ENCODE data around the gene RNF220. TPM values are rescaled to one million over a fixed set of nuclear protein-coding genes. Genes with fewer than 3 reads are reported as not detected.

Gene RNF220
- total RNA-seq, 1 donor from 2014 or later = 58.4 TPM

GRCh38 chr1:44472620-44473525 lies 67.8 kb downstream of the RNF220 start:
- H3K27me3 Mint-ChIP-seq (ENCODE audit: low read depth) = peaks cover 15% of the 10 kb centered on the region
- H3K36me3 Mint-ChIP-seq (ENCODE audit: low read depth) = peaks cover 2% of the 10 kb centered on the region
- TF ChIP-seq CTCF (IDR thresholded peaks at IDR 0.05) = no peak
- DNase-seq (ENCODE audit: low spot score) = no peak
- H3K4me3 Mint-ChIP-seq (ENCODE audit: unreplicated experiment) = no peak overlapping the region
- no peaks in the 10 kb centered on the region for H3K4me1 Mint-ChIP-seq (ENCODE audit: low read depth)
- H3K27ac Mint-ChIP-seq (ENCODE audit: unreplicated experiment) = no peak overlapping the region
- H3K9me3 Mint-ChIP-seq (ENCODE audit: low read depth) = peaks cover 7% of the 10 kb centered on the region

GRCh38 chr1:44476891-44477290 lies 71.8 kb downstream of the RNF220 start:
- Mint-ChIP-seq H3K4me1 (ENCODE audit: low read depth) (no peaks in the 10 kb centered on the region), H3K9me3 (ENCODE audit: low read depth) (peaks cover 5% of the 10 kb centered on the region), H3K27ac (ENCODE audit: unreplicated experiment) (no peak overlapping the region), H3K36me3 (ENCODE audit: low read depth) (no peaks in the 10 kb centered on the region), H3K27me3 (ENCODE audit: low read depth) (peaks cover 8% of the 10 kb centered on the region), H3K4me3 (ENCODE audit: unreplicated experiment) (no peak overlapping the region)
- DNase-seq (ENCODE audit: low spot score) = no peak
- TF ChIP-seq CTCF (IDR thresholded peaks at IDR 0.05) = no peak

GRCh38 chr1:44481701-44482100 lies 76.6 kb downstream of the RNF220 start:
- Mint-ChIP-seq H3K36me3 (ENCODE audit: low read depth) (no peaks in the 10 kb centered on the region), H3K4me3 (ENCODE audit: unreplicated experiment) (no peak overlapping the region), H3K4me1 (ENCODE audit: low read depth) (peaks cover 26% of the 10 kb centered on the region), H3K27me3 (ENCODE audit: low read depth) (peaks cover 6% of the 10 kb centered on the region), H3K27ac (ENCODE audit: unreplicated experiment) (no peak overlapping the region), H3K9me3 (ENCODE audit: low read depth) (no peaks in the 10 kb centered on the region)
- TF ChIP-seq CTCF (IDR thresholded peaks at IDR 0.05) = no peak
- DNase-seq (ENCODE audit: low spot score) = no peak

GRCh38 chr1:44483089-44483874 lies 78.2 kb downstream of the RNF220 start:
- TF ChIP-seq CTCF (IDR thresholded peaks at IDR 0.05) = no peak
- H3K27me3 Mint-ChIP-seq (ENCODE audit: low read depth) = peaks cover 2% of the 10 kb centered on the region
- no peak overlapping the region for H3K4me3 Mint-ChIP-seq (ENCODE audit: unreplicated experiment)
- H3K36me3 Mint-ChIP-seq (ENCODE audit: low read depth) = no peaks in the 10 kb centered on the region
- H3K9me3 Mint-ChIP-seq (ENCODE audit: low read depth) = no peaks in the 10 kb centered on the region
- DNase-seq (ENCODE audit: low spot score) = no peak
- peaks cover 26% of the 10 kb centered on the region for H3K4me1 Mint-ChIP-seq (ENCODE audit: low read depth)
- H3K27ac Mint-ChIP-seq (ENCODE audit: unreplicated experiment) = no peak overlapping the region

GRCh38 chr1:44484155-44484688 lies 79.2 kb downstream of the RNF220 start:
- peaks cover 2% of the 10 kb centered on the region for H3K27me3 Mint-ChIP-seq (ENCODE audit: low read depth)
- no peaks in the 10 kb centered on the region for H3K9me3 Mint-ChIP-seq (ENCODE audit: low read depth)
- H3K36me3 Mint-ChIP-seq (ENCODE audit: low read depth) = no peaks in the 10 kb centered on the region
- TF ChIP-seq CTCF (IDR thresholded peaks at IDR 0.05) = no peak
- H3K4me3 Mint-ChIP-seq (ENCODE audit: unreplicated experiment) = no peak overlapping the region
- H3K27ac Mint-ChIP-seq (ENCODE audit: unreplicated experiment) = peak overlapping the region; percentile 84
- peaks cover 26% of the 10 kb centered on the region for H3K4me1 Mint-ChIP-seq (ENCODE audit: low read depth)
- no peak for DNase-seq (ENCODE audit: low spot score)

Measured in chondrocyte (in vitro differentiated cells).